CD14-positive monocyte (primary cell): ENCODE measurements around the gene STK32C. TPM values are rescaled to one million over a fixed set of nuclear protein-coding genes. Genes with fewer than 3 reads are reported as not detected.

ENCODE experiments used
- DNase-seq, 3 donors: peaks; one replicate each; pipeline ENCODE4 v3.0.0-alpha.2; 2011 to 2022
- H2AFZ ChIP-seq: 2 replicates; pipeline ENCODE4 v1.6.0; 2012; ENCODE audit warnings: mild to moderate bottlenecking, low read depth, low read length, inconsistent platforms; ENCODE audit not compliant: insufficient read depth, poor library complexity, severe bottlenecking
- H3K27ac ChIP-seq, 2 donors: 1 replicate in 1 of 2; 2 replicates in 1 of 2; pipeline ENCODE4 v1.5.1; 2012 to 2013; ENCODE audit warnings: low read length in 2 of 2, control low read depth in 1 of 2, inconsistent platforms in 1 of 2, low read depth in 1 of 2, mild to moderate bottlenecking in 1 of 2
- H3K27me3 ChIP-seq, 2 donors: one replicate each; pipeline versions ENCODE4 v1.6.0 to v1.6.1; 2011 to 2013; ENCODE audit warnings: low read length in 2 of 2; ENCODE audit not compliant: control insufficient read depth in 2 of 2, insufficient read depth in 2 of 2
- H3K36me3 ChIP-seq, 2 donors: replicated peaks in 1 of 2; 1 replicate in 1 of 2; 2 replicates in 1 of 2; pipeline versions ENCODE4 v1.5.1 to v1.6.1; 2012 to 2013; ENCODE audit warnings: low read length in 2 of 2, control low read depth in 1 of 2, inconsistent platforms in 1 of 2, mild to moderate bottlenecking in 1 of 2; ENCODE audit not compliant: insufficient read depth in 2 of 2, control insufficient read depth in 1 of 2
- H3K4me1 ChIP-seq, 2 donors: 1 replicate in 1 of 2; 2 replicates in 1 of 2; pipeline versions ENCODE4 v1.5.1 to v1.6.1; 2012 to 2013; ENCODE audit warnings: low read length in 2 of 2, control low read depth in 1 of 2, inconsistent platforms in 1 of 2, mild to moderate bottlenecking in 1 of 2, moderate library complexity in 1 of 2; ENCODE audit not compliant: insufficient read depth in 2 of 2, control insufficient read depth in 1 of 2
- H3K4me2 ChIP-seq: replicated peaks from 2 replicates; pipeline ENCODE3; 2012; ENCODE audit warnings: low read length, moderate library complexity, mild to moderate bottlenecking; ENCODE audit not compliant: poor library complexity, severe bottlenecking; ENCODE audit errors: extremely low read depth
- H3K4me3 ChIP-seq, 3 experiments: fragments of 200-600 bp in 1 of 3; sonication (generic) in 1 of 3; replicated peaks in 1 of 3; 1 replicate in 2 of 3; 2 replicates in 1 of 3; pipeline ENCODE4 v1.5.1; 2011 to 2013; ENCODE audit warnings: low read length in 3 of 3, mild to moderate bottlenecking in 3 of 3, control low read depth in 2 of 3, low read depth in 2 of 3, inconsistent platforms in 1 of 3, moderate library complexity in 1 of 3
- H3K79me2 ChIP-seq: 2 replicates; pipeline ENCODE4 v1.6.0; 2012; ENCODE audit warnings: mild to moderate bottlenecking, control low read depth, inconsistent platforms, low read length, moderate library complexity; ENCODE audit not compliant: insufficient read depth
- H3K9ac ChIP-seq: 2 replicates; pipeline ENCODE4 v1.6.0; 2017; ENCODE audit warnings: low read length, mild to moderate bottlenecking; ENCODE audit not compliant: insufficient read depth, poor library complexity, severe bottlenecking
- H3K9me3 ChIP-seq, 2 donors: replicated peaks in 1 of 2; 1 replicate in 1 of 2; 2 replicates in 1 of 2; pipeline versions ENCODE4 v1.5.1 to v1.6.1; 2012 to 2013; ENCODE audit warnings: low read length in 2 of 2, control low read depth in 1 of 2; ENCODE audit not compliant: control insufficient read depth in 1 of 2, insufficient read depth in 1 of 2
- H4K20me1 ChIP-seq: 2 replicates; pipeline ENCODE4 v1.6.0; 2012; ENCODE audit warnings: mild to moderate bottlenecking, low read length, control low read depth, moderate library complexity; ENCODE audit not compliant: insufficient read depth
- H3K27ac Mint-ChIP-seq, 7 donors: one replicate each; pipeline ENCODE4 v1.8.0; 2020; ENCODE audit warnings: mild to moderate bottlenecking in 7 of 7, mixed read lengths in 7 of 7, moderate library complexity in 6 of 7, inconsistent platforms in 2 of 7
- H3K27me3 Mint-ChIP-seq, 3 donors: one replicate each; pipeline ENCODE4 v1.8.0; 2021 to 2022; ENCODE audit warnings: low read depth in 3 of 3, mild to moderate bottlenecking in 3 of 3, mixed read lengths in 3 of 3, moderate library complexity in 3 of 3, inconsistent platforms in 1 of 3
- H3K36me3 Mint-ChIP-seq, 2 donors: one replicate each; pipeline ENCODE4 v1.8.0; 2020; ENCODE audit warnings: mixed read lengths in 2 of 2, inconsistent platforms in 1 of 2, mild to moderate bottlenecking in 1 of 2
- H3K4me1 Mint-ChIP-seq: one replicate; pipeline ENCODE4 v1.8.0; 2020; ENCODE audit warnings: mild to moderate bottlenecking, mixed read lengths
- H3K4me3 Mint-ChIP-seq, 2 donors: one replicate each; pipeline ENCODE4 v1.8.0; 2020; ENCODE audit warnings: mild to moderate bottlenecking in 2 of 2, mixed read lengths in 2 of 2, moderate library complexity in 1 of 2
- H3K9me3 Mint-ChIP-seq, 7 donors: one replicate each; pipeline ENCODE4 v1.8.0; 2020 to 2022; ENCODE audit warnings: mixed read lengths in 7 of 7, mild to moderate bottlenecking in 6 of 7, moderate library complexity in 6 of 7, inconsistent platforms in 2 of 7
- WGBS: methylation state at CpG from one replicate; pipeline ENCODE4 v1.1.5; 2013; ENCODE audit warnings: missing lambda C conversion rate; ENCODE audit not compliant: insufficient coverage; 5-methylcytosine and 5-hydroxymethylcytosine counted together
- intact Hi-C, 2 donors: fragments of 100-400 bp; cut with micrococcal nuclease; formaldehyde crosslinking; loops; one replicate each; pipeline versions ENCODE4 v1.15.0 to v1.15.1; 2023
- polyA plus RNA-seq, 3 donors: library from polyadenylated mRNA; depleted of rRNA in 1 of 3; unstranded in 2 of 3; stranded (reverse) in 1 of 3; fragments of 300-500 nt in 2 of 3; fragments of >200 nt in 1 of 3; fragmentation: Illumina TruSeq in 2 of 3; gene quantifications; 1 replicate in 2 of 3; 2 replicates in 1 of 3; pipeline ENCODE4 v1.2.3, GENCODE V29; 2012 to 2021
- TF ChIP-seq, protein P1 (sequence below): fragments of 200-600 bp; IDR thresholded peaks from one replicate; pipeline ENCODE4 v1.8.0; 2022; ENCODE audit warnings: antibody characterized with exemption, mild to moderate bottlenecking

The STK32C gene
- polyA plus RNA-seq, 3 donors: 13.6 to 22.8 (median 18.4) TPM

DNA sequence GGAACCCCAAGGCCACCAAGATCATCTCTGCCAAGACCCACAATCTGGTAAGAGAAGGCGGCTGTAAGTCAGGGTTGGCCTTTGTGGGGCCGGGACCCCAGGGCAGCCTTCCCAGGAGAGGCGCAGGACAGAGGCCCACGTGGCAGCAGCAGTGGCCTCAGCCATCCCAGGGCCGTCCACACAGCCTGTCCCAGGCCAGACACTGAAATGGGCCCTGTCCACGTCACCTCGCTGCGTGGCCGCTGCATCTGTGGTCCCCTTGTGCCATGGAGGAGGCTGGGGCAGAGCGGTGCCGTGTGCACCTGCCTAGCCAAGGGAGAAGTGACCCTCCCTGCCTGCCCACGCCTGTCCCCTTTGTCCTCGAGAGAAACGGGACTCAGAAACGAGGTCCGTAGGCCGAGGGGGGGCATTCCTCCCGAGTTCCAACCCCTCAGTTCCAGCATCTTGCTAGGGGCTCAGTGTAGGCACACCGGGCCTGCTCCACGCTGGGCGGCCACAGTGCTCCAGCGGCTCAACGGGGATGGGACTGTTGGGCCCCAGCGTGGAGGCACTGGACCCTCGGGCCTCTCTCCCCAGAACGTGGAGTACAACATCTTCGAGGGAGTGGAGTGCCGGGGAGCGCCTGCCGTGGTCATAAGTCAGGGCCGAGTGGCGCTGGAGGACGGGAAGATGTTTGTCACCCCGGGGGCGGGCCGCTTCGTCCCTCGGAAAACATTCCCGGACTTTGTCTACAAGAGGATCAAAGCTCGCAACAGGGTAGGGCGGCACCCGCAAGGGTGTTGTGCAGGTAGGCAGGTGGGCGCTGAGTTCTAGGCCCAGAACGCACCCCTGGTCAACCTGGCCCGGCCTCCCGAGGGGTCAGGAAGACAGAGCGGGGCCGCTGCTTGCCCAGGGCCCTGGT lies 105.4 kb downstream of the STK32C start:
- Mint-ChIP-seq H3K36me3 (peaks cover 0 to 4% of the 10 kb centered on the region in 2 donors), H3K27me3 (peaks cover 0 to 4% (median 1%) of the 10 kb centered on the region in 3 donors), H3K4me3 (no peak overlapping the region), H3K9me3 (no peaks in the 10 kb centered on the region), H3K4me1 (no peaks in the 10 kb centered on the region), H3K27ac (no peak overlapping the region)
- H3K27ac ChIP-seq: no peak overlapping the region
- intact Hi-C loops: no loop called here
- H3K4me3 ChIP-seq: no peak overlapping the region
- 95% methylated on average over 45 of the region's 48 CpGs for WGBS
- no peak overlapping the region for H3K4me2 ChIP-seq
- no peak for DNase-seq
- no peaks in the 10 kb centered on the region for H3K4me1 ChIP-seq
- H3K9ac ChIP-seq: no peak overlapping the region
- no peaks in the 10 kb centered on the region for H3K9me3 ChIP-seq
- H2AFZ ChIP-seq: no peak overlapping the region
- H4K20me1 ChIP-seq: no peaks in the 10 kb centered on the region
- no peaks in the 10 kb centered on the region for H3K79me2 ChIP-seq
- H3K27me3 ChIP-seq: no peaks in the 10 kb centered on the region
- no peaks in the 10 kb centered on the region for H3K36me3 ChIP-seq
- TF ChIP-seq, protein P1, sequence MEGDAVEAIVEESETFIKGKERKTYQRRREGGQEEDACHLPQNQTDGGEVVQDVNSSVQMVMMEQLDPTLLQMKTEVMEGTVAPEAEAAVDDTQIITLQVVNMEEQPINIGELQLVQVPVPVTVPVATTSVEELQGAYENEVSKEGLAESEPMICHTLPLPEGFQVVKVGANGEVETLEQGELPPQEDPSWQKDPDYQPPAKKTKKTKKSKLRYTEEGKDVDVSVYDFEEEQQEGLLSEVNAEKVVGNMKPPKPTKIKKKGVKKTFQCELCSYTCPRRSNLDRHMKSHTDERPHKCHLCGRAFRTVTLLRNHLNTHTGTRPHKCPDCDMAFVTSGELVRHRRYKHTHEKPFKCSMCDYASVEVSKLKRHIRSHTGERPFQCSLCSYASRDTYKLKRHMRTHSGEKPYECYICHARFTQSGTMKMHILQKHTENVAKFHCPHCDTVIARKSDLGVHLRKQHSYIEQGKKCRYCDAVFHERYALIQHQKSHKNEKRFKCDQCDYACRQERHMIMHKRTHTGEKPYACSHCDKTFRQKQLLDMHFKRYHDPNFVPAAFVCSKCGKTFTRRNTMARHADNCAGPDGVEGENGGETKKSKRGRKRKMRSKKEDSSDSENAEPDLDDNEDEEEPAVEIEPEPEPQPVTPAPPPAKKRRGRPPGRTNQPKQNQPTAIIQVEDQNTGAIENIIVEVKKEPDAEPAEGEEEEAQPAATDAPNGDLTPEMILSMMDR: no peak

DNA sequence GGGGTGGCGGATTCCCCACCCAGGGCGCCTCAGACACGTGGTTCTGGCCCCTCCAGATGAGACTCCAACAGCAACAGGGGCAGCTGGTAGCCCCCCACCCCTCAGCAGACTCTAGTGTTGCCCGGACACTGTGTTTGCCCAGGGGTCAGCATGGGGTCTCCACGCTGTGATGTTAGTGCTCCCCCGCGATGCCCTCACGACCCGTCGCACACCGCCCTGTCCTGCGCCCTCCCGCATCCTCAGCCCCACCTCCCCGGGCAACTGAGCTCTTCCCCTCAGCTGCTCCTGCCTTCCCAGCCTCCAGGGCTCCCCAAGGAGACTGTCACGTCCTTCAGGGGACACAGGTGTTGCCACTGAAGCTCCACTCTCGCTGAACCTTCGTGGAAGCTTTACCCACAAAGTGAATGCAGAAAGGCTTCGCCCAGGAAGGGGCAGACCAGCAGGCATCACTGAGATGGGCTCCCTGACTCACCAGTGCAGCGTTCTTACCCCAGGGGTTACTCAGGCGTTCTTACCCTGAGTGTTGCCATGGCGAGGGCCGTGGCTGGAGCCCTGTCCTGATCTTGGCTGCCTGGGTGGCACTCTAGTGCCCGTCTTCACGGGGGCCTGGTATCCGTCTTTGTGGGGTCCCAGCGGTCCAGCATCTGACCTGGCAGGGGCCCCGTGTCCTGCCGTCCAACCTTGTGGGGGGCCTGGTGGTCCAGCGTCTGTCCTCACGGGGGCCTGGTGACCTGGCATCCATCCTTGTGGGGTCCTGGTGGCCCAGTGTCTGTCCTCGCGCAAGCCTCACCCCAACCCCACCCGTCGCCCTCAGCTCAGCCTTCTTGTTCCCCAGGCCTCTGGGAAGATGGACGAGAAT lies 106.4 kb downstream of the STK32C start:
- no peak overlapping the region for H3K27ac ChIP-seq
- no peak overlapping the region for H2AFZ ChIP-seq
- H3K9me3 ChIP-seq: no peaks in the 10 kb centered on the region
- H3K4me1 ChIP-seq: no peaks in the 10 kb centered on the region
- no peaks in the 10 kb centered on the region for H3K36me3 ChIP-seq
- Mint-ChIP-seq H3K27ac (peak overlapping the region in 1 of 7 donors; percentile 62), H3K36me3 (peaks cover 0 to 3% of the 10 kb centered on the region in 2 donors), H3K4me3 (no peak overlapping the region), H3K27me3 (peaks cover 0 to 4% (median 1%) of the 10 kb centered on the region in 3 donors), H3K4me1 (no peaks in the 10 kb centered on the region), H3K9me3 (no peaks in the 10 kb centered on the region)
- H3K27me3 ChIP-seq: no peaks in the 10 kb centered on the region
- no peaks in the 10 kb centered on the region for H4K20me1 ChIP-seq
- WGBS: 94% methylated on average over 35 of the region's 35 CpGs
- H3K4me3 ChIP-seq: no peak overlapping the region
- H3K9ac ChIP-seq: no peak overlapping the region
- H3K79me2 ChIP-seq: no peaks in the 10 kb centered on the region
- intact Hi-C loops: no loop called here
- TF ChIP-seq, protein P1: no peak
- DNase-seq: no peak
- no peak overlapping the region for H3K4me2 ChIP-seq
